ENCODE results near the gene NELFB. TPM values are rescaled to one million over a fixed set of nuclear protein-coding genes. Genes with fewer than 3 reads are reported as not detected.
A peak's percentile ranks its signal among the peaks of the same experiment; 100 is the strongest.

The NELFB gene
- total and polyA plus RNA-seq, 4 donors = 21.7 to 47.9 (median 38.2) TPM

DNA sequence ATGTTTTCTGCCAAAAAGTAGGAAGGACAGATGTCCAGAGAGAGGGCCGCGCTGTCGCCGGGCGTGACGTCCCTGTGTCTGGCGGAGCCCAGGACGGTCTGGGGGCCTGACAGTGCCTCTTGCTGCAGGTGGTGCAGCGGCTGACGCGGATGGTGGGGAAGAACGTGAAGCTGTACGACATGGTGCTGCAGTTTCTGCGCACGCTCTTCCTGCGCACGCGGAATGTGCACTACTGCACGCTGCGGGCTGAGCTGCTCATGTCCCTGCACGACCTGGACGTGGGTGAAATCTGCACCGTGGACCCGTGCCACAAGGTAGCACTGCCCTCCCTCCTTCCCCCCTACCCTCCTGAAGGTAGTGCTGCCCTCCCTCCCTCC lies 7.8 kb downstream of the NELFB start:
- no peak overlapping the region for H3K4me3 ChIP-seq (ENCODE audit: low read length in 2 of 2)
- H3K36me3 ChIP-seq (ENCODE audit: control insufficient read depth in 1 of 2, insufficient read depth in 2 of 2, low read length in 1 of 2) = peaks cover 0 to 2% of the 10 kb centered on the region in 2 donors
- H3K27me3 ChIP-seq (ENCODE audit: control insufficient read depth in 1 of 2, insufficient read depth in 2 of 2, low read length in 1 of 2) = no peaks in the 10 kb centered on the region
- H3K27ac ChIP-seq (ENCODE audit: low read depth in 1 of 2, low read length in 2 of 2) = no peak overlapping the region
- H3K4me1 ChIP-seq (ENCODE audit: control insufficient read depth in 1 of 2, insufficient read depth in 2 of 2, low read length in 2 of 2) = no peaks in the 10 kb centered on the region
- intact Hi-C loops (cut with DNase I) = no loop called here
- no peaks in the 10 kb centered on the region for H3K9me3 ChIP-seq (ENCODE audit: control insufficient read depth, low read length)
- WGBS, 2 donors = 90 to 93% methylated on average over 24 of the region's 24 CpGs
- DNase-seq (no peak), ATAC-seq (ENCODE audit: low FRiP score) (peak; percentile 51)

DNA sequence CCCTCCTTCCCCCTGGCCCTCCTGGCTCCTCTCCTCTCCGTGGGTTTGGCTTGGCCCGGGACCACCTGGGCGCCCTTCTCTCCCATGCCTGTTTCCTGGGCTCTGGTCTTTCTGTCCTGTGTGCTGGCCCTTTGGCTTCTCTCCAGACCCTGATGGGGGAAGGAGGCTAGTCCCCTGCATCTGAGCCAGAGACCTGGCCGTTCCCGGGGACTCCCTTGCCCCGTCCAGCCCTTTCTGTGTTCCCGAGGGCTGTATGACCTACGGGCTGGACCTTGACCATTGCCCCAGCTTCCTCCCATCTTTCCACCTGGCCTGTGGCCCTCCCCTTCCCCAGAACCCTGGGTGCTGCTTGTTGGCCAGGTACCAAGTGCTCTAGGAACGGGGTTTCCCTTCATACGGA lies 8.4 kb downstream of the NELFB start:
- intact Hi-C loops (cut with DNase I) = no loop called here
- Histone ChIP-seq H3K4me1 (ENCODE audit: control insufficient read depth in 1 of 2, insufficient read depth in 2 of 2, low read length in 2 of 2) (no peaks in the 10 kb centered on the region), H3K4me3 (ENCODE audit: low read length in 2 of 2) (no peak overlapping the region), H3K36me3 (ENCODE audit: control insufficient read depth in 1 of 2, insufficient read depth in 2 of 2, low read length in 1 of 2) (peaks cover 0 to 2% of the 10 kb centered on the region in 2 donors), H3K9me3 (ENCODE audit: control insufficient read depth, low read length) (no peaks in the 10 kb centered on the region), H3K27ac (ENCODE audit: low read depth in 1 of 2, low read length in 2 of 2) (no peak overlapping the region), H3K27me3 (ENCODE audit: control insufficient read depth in 1 of 2, insufficient read depth in 2 of 2, low read length in 1 of 2) (no peaks in the 10 kb centered on the region)
- 78 to 82% methylated on average over 10 of the region's 10 CpGs for WGBS, 2 donors
- no peak for ATAC-seq (ENCODE audit: low FRiP score)
- no peak for DNase-seq

DNA sequence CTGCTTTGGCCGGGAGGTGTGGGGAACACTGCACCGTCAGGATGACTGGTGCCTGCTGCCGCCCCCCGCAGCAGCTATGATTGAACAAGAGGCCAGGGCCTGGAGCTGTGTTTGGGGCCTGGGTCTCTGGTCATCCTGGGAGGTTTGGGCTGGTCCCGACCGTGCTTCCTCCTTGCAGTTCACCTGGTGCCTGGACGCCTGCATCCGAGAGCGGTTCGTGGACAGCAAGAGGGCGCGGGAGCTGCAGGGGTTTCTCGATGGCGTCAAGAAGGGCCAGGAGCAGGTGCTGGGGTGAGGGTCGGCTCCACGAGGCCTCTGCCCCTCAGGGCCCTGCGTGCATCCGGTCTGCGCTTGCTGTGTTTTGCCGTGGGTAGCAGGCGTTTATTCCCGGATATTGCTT lies 8.9 kb downstream of the NELFB start:
- Histone ChIP-seq H3K9me3 (ENCODE audit: control insufficient read depth, low read length) (no peaks in the 10 kb centered on the region), H3K4me1 (ENCODE audit: control insufficient read depth in 1 of 2, insufficient read depth in 2 of 2, low read length in 2 of 2) (peaks cover 0 to 4% of the 10 kb centered on the region in 2 donors), H3K27me3 (ENCODE audit: control insufficient read depth in 1 of 2, insufficient read depth in 2 of 2, low read length in 1 of 2) (no peaks in the 10 kb centered on the region), H3K36me3 (ENCODE audit: control insufficient read depth in 1 of 2, insufficient read depth in 2 of 2, low read length in 1 of 2) (peaks cover 0 to 2% of the 10 kb centered on the region in 2 donors), H3K27ac (ENCODE audit: low read depth in 1 of 2, low read length in 2 of 2) (no peak overlapping the region), H3K4me3 (ENCODE audit: low read length in 2 of 2) (no peak overlapping the region)
- peak in 1 of 2 donors; percentile 73 for DNase-seq
- no peak for ATAC-seq (ENCODE audit: low FRiP score)
- WGBS, 2 donors = 92 to 94% methylated on average over 22 of the region's 22 CpGs
- intact Hi-C loops (cut with DNase I) = no loop called here

DNA sequence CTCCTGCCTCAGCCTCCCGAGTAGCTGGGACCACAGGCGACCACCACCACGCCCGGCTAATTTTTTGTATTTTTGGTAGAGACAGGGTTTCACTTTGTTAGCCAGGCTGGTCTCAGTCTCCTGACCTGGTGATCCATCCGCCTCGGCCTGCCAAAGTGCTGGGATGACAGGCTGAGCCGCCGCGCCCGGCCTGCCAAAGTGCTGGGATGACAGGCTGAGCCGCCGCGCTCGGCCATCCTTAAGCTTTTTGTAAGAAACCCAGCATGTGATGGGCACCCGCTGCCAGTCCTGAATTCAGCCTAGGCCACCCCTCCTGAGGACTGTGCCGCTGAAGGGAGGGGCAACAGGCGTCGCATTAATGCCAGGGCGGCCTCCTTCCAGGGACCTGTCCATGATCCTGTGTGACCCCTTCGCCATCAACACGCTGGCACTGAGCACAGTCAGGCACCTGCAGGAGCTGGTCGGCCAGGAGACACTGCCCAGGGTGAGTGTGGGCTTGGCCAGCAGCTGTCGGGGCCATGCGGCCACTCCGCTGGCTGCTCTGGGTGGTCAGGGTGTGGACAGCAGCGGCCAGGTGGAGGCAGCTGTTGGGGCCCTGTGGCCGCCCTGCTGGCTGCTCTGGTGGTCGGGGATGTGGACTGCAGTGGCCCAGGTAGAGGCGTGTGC lies 10.5 kb downstream of the NELFB start:
- no peak overlapping the region for H3K4me3 ChIP-seq (ENCODE audit: low read length in 2 of 2)
- peaks cover 0 to 2% of the 10 kb centered on the region in 2 donors for H3K36me3 ChIP-seq (ENCODE audit: control insufficient read depth in 1 of 2, insufficient read depth in 2 of 2, low read length in 1 of 2)
- intact Hi-C loops (cut with DNase I) = no loop called here
- H3K9me3 ChIP-seq (ENCODE audit: control insufficient read depth, low read length) = no peaks in the 10 kb centered on the region
- ATAC-seq (ENCODE audit: low FRiP score) (no peak), DNase-seq (peak in 1 of 2 donors; percentile 35)
- no peak overlapping the region for H3K27ac ChIP-seq (ENCODE audit: low read depth in 1 of 2, low read length in 2 of 2)
- peaks cover 2 to 4% of the 10 kb centered on the region in 2 donors for H3K4me1 ChIP-seq (ENCODE audit: control insufficient read depth in 1 of 2, insufficient read depth in 2 of 2, low read length in 2 of 2)
- WGBS, 2 donors = 90 to 96% methylated on average over 29 of the region's 29 CpGs
- no peaks in the 10 kb centered on the region for H3K27me3 ChIP-seq (ENCODE audit: control insufficient read depth in 1 of 2, insufficient read depth in 2 of 2, low read length in 1 of 2)

DNA sequence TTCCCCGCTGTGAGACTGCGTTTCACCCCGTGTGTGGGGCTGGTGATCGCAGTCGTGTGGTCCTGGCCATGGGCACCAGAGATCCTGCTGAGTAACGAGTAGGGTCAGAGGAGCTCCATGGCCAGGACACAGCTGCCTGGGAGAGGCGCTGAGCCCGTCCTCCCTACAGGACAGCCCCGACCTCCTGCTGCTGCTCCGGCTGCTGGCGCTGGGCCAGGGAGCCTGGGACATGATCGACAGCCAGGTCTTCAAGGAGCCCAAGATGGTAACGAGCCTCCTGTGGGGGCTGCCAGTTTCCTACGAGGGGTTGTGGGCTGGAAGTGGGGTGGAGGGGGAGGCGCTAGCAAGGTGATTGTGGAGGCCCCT lies 11.0 kb downstream of the NELFB start:
- ATAC-seq (ENCODE audit: low FRiP score) (no peak), DNase-seq (peak in 1 of 2 donors; percentile 76)
- Histone ChIP-seq H3K4me3 (ENCODE audit: low read length in 2 of 2) (no peak overlapping the region), H3K27me3 (ENCODE audit: control insufficient read depth in 1 of 2, insufficient read depth in 2 of 2, low read length in 1 of 2) (no peaks in the 10 kb centered on the region), H3K4me1 (ENCODE audit: control insufficient read depth in 1 of 2, insufficient read depth in 2 of 2, low read length in 2 of 2) (peaks cover 2 to 4% of the 10 kb centered on the region in 2 donors), H3K27ac (ENCODE audit: low read depth in 1 of 2, low read length in 2 of 2) (no peak overlapping the region), H3K36me3 (ENCODE audit: control insufficient read depth in 1 of 2, insufficient read depth in 2 of 2, low read length in 1 of 2) (peaks cover 0 to 2% of the 10 kb centered on the region in 2 donors), H3K9me3 (ENCODE audit: control insufficient read depth, low read length) (no peaks in the 10 kb centered on the region)
- 85 to 89% methylated on average over 15 of the region's 15 CpGs for WGBS, 2 donors
- intact Hi-C loops (cut with DNase I) = no loop called here

DNA sequence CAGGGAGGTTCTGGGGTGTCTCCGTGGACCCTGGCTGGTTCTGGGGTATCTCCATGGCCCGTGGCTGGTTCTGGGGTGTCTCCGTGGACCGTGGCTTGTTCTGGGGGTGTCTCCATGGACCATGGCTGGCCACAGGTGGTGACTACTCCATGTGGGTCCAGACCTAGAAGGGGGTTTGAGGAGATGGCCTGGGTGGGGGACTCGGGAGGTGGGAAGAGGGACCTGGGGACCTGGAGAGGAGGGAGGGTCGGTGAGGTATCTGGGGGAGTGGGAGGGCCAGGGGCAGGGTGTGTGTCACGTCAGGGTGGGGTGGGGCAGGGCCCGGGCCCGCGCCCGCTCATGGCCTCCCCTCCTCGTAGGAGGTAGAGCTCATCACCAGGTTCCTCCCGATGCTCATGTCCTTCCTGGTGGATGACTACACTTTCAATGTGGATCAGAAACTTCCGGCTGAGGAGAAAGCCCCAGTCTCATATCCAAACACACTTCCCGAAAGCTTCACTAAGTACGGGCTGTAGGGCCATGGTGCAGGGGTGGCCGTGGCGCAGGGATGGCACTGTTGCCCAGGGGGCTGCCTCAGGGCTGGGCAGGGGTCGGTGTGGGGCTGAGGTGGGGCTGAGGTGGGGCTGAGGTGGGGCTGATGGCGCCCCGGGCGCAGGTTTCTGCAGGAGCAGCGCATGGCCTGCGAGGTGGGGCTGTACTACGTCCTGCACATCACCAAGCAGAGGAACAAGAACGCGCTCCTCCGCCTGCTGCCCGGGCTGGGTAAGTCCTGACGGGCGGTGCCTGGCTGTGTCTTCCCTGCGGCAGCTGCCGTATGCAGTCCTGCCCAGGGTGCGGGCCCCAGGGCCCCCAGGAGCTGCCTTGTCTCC lies 11.7 kb downstream of the NELFB start:
- H3K4me3 ChIP-seq (ENCODE audit: low read length in 2 of 2) = no peak overlapping the region
- H3K4me1 ChIP-seq (ENCODE audit: control insufficient read depth in 1 of 2, insufficient read depth in 2 of 2, low read length in 2 of 2) = peaks cover 2 to 4% of the 10 kb centered on the region in 2 donors
- no peak overlapping the region for H3K27ac ChIP-seq (ENCODE audit: low read depth in 1 of 2, low read length in 2 of 2)
- DNase-seq = no peak
- H3K9me3 ChIP-seq (ENCODE audit: control insufficient read depth, low read length) = no peaks in the 10 kb centered on the region
- no peak for ATAC-seq (ENCODE audit: low FRiP score)
- intact Hi-C loops (cut with DNase I) = no loop called here
- no peaks in the 10 kb centered on the region for H3K27me3 ChIP-seq (ENCODE audit: control insufficient read depth in 1 of 2, insufficient read depth in 2 of 2, low read length in 1 of 2)
- H3K36me3 ChIP-seq (ENCODE audit: control insufficient read depth in 1 of 2, insufficient read depth in 2 of 2, low read length in 1 of 2) = peaks cover 0 to 2% of the 10 kb centered on the region in 2 donors
- 89 to 95% methylated on average over 34 of the region's 34 CpGs for WGBS, 2 donors

DNA sequence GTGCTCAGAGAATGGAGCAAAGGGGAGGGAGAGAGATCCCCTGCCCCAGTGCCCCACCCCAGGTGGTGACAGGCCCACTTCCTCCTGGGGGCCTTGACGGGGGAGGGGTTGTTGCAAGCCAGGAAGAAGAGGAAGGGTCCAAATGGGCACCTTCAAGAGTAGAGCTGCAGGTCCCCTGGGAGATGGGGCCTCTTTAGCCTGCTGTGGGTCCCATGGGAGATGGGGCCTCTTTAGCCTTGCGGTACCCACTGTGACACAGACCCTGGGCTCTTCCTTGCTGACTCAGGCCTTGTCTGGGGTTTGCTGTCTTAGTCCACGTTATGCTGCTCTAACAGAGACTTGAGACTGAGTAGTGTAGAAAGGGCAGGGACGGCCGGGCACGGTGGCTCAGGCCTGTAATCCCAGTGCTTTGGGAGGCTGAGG lies 12.8 kb downstream of the NELFB start:
- ATAC-seq (ENCODE audit: low FRiP score) = no peak
- WGBS, 2 donors = 94% methylated on average over 6 of the region's 6 CpGs
- H3K36me3 ChIP-seq (ENCODE audit: control insufficient read depth in 1 of 2, insufficient read depth in 2 of 2, low read length in 1 of 2) = peaks cover 0 to 2% of the 10 kb centered on the region in 2 donors
- intact Hi-C loops (cut with DNase I) = no loop called here
- peak overlapping the region in 1 of 2 donors; percentile 11 for H3K27ac ChIP-seq (ENCODE audit: low read depth in 1 of 2, low read length in 2 of 2)
- H3K27me3 ChIP-seq (ENCODE audit: control insufficient read depth in 1 of 2, insufficient read depth in 2 of 2, low read length in 1 of 2) = no peaks in the 10 kb centered on the region
- no peak for DNase-seq
- peaks cover 2 to 4% of the 10 kb centered on the region in 2 donors for H3K4me1 ChIP-seq (ENCODE audit: control insufficient read depth in 1 of 2, insufficient read depth in 2 of 2, low read length in 2 of 2)
- H3K9me3 ChIP-seq (ENCODE audit: control insufficient read depth, low read length) = no peaks in the 10 kb centered on the region
- no peak overlapping the region for H3K4me3 ChIP-seq (ENCODE audit: low read length in 2 of 2)

DNA sequence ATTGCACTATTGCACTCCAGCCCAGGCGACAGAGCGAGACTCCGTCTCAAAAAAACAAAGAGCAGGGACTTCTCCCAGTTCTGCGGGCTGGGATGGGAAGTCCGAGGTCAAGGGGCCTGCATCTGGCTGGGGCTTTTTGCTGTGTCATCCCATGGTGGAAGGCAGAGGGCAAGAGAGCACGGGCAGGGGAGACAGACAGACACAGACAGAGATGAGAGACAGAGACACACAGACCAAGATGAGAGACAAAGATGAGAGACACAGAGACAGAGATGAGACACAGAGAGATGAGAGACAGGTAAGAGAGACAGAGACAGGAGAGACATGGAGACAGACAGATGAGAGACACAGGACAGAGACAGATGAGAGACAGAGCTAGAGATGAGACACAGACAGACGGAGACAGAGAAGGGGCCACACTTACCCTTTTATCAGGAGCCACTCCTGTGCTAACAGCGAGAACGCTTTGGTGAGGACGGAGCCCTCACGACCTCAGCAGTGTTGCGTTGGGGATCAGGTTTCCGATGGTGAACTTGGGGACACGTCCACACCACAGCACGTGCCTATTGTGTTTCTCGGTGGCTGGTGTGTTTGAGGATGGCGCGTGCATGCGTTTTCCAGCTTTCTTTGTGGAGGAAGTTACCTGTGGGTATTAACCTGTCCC lies 13.5 kb downstream of the NELFB start:
- ATAC-seq (ENCODE audit: low FRiP score) (no peak), DNase-seq (no peak)
- H3K27ac ChIP-seq (ENCODE audit: low read depth in 1 of 2, low read length in 2 of 2) = peak overlapping the region; percentile 46 to 68
- no peak overlapping the region for H3K4me3 ChIP-seq (ENCODE audit: low read length in 2 of 2)
- intact Hi-C loops (cut with DNase I) = no loop called here
- H3K36me3 ChIP-seq (ENCODE audit: control insufficient read depth in 1 of 2, insufficient read depth in 2 of 2, low read length in 1 of 2) = peaks cover 0 to 2% of the 10 kb centered on the region in 2 donors
- H3K27me3 ChIP-seq (ENCODE audit: control insufficient read depth in 1 of 2, insufficient read depth in 2 of 2, low read length in 1 of 2) = no peaks in the 10 kb centered on the region
- peaks cover 2 to 4% of the 10 kb centered on the region in 2 donors for H3K4me1 ChIP-seq (ENCODE audit: control insufficient read depth in 1 of 2, insufficient read depth in 2 of 2, low read length in 2 of 2)
- H3K9me3 ChIP-seq (ENCODE audit: control insufficient read depth, low read length) = no peaks in the 10 kb centered on the region
- 74 to 75% methylated on average over 19 of the region's 19 CpGs for WGBS, 2 donors

All from aorta (tissue), 5 donors.